Measurements from ENCODE around the gene KANSL1. TPM values are rescaled to one million over a fixed set of nuclear protein-coding genes. Genes with fewer than 3 reads are reported as not detected.

Gene KANSL1
- total RNA-seq, 1 donor from 2014 or later: 124 TPM

DNA sequence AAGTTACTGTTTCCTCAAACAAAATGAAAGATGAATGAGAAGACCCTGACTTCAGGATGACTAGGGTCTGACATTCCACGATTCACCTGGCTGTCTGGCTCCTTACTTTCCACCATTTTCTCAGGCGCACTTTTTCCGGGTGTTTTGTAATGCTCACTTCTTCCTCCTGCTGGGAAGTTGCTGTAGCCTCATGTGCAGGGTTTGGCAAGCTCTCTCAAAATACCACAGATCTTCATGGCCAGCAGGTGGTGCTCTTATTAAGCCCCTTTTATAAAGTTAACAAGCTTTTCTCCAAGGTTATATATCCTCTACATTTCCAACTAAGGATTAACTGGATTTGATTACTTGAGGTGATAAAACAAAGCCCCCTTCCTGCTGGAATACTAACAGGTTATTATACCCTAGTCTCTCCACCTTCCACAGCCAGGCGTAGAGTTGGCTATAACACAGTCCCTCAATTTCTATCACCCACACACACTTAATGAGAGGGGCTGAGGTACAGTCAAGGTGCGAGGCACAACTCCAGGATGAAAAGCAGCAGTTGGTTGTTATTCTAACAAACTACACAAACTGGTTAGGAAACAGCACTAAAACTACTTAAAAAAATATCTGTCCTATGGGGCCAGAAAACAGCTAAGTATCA lies 148.8 kb downstream of the KANSL1 start:
- intact Hi-C loops (cut with micrococcal nuclease): loop anchor here (1.0 kb wide), 3 partner anchors 42 to 169 kb away; no protein-coding TSS in a partner anchor

DNA sequence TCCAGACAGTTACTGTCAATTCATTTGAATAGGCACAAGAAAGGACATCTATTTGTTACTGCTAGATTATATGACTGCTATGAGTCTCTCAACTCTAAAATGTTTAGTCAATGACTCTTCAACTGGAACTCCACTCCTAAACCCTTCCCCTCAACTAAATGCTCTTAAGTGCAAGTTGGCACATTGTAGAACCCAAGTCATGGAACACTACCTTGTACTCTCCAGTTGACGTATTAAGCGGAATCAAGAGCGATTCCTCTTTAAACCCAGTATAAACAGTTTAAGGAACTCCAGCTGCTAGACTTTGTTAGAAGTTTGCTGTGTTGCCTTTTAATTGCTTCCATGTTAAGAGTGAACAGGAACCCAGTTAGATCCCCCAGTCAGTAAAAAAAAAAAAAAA lies 149.6 kb downstream of the KANSL1 start:
- intact Hi-C loops (cut with micrococcal nuclease): loop anchor here (1.0 kb wide), 3 partner anchors 41 to 170 kb away; no protein-coding TSS in a partner anchor

DNA sequence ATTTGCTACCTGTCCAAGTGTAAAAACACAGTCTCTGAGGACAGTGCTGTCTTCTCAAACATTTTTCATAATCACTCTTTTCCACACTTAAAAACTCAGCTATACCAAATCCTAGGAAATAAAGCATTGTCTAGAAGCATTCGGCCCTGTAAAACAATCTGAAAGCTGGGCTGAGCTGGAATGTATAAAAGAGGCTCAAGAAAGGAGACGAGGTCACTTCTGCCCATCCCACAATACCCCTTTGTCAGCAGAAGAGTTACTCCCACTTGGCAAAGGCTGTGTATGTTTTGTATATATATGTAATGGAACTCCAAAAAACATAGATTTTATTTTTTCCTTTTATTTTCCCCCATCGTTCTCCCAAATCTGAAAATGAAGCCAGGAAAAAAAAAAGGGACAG lies 150.3 kb downstream of the KANSL1 start:
- intact Hi-C loops (cut with micrococcal nuclease): no loop called here

DNA sequence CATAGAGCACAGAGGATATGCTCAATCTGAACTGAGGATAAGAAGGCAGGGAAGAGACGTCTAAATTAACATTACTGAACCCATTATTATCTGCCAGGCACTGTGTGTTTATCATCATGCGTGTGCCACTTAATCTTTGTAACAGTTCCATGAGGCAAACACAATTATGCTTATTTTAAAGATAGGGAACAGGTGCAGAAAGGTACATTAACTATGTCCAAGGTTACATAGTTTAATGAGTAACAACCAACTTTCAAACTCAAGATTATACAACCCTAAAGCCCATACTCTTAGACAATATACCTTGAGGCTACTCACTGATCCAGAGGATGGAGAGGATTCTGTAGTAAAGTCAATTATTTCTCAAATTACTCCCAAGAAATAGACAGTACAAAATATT lies 151.0 kb downstream of the KANSL1 start:
- intact Hi-C loops (cut with micrococcal nuclease): no loop called here

DNA sequence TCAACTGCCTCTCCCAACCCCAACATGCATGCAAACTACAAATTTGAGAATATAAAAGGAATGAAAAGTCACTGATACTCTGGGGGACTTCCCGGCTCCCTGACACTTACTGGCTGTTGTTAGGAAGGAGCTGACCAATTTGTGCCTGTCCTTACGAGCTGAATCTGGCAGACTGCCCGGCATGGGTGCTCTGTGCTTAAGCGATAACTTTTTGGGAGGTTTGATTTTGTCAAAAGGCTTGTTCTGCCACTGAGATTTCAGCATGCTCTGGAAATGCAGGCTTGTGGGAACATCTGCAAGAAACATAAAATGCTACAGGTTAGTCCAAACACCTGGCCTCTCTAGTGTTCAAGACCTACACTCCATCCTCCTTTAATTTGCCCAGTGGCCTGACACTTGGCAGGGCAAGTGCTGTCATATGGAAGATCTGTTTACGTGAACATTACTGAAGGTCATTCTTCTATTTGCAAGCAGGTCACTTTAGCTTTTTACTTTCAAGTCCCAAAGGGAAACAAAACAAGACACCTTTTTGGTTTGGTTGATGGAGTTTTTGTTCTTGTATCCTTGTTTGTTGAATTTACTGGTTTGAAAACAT lies 153.5 kb downstream of the KANSL1 start:
- intact Hi-C loops (cut with micrococcal nuclease): no loop called here

DNA sequence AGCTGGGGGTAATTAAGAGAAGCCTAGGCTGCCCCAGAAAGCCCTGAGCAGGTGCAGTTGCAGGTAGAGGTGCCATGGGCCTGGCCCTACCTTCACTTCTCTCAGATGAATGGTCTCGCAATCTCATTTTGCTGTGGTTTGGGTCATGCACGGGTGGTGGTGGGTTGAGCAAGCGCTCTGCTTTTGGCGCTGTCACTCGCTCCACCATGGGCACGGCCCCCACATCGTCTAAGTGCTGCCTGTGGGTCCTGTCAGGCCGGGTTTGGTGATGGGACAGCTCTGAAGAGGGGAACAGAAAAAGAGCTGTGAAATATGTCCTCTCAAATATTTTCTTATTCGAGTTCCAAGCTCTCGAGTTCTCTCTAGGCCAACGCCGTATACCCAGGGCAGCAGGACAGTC lies 154.3 kb downstream of the KANSL1 start:
- intact Hi-C loops (cut with micrococcal nuclease): no loop called here

DNA sequence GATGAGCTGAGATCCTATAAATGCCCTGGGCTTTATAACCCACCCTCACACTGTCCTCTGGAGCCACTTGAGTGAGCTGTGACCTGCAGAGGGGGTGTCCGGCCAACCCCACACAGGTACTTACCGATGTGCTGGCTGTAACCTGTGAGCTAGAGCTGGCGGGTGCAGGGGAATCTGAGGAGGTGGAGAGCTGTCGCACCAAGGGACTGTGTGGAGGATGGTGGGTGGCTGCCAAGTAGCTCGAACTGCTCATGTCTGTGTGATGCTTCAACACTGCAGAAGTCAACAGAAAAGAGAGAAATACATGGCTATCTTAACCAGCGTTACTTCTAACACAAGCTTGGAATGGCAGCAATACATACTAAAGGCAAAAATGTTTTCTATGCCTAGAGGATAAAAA lies 154.8 kb downstream of the KANSL1 start:
- intact Hi-C loops (cut with micrococcal nuclease): no loop called here

DNA sequence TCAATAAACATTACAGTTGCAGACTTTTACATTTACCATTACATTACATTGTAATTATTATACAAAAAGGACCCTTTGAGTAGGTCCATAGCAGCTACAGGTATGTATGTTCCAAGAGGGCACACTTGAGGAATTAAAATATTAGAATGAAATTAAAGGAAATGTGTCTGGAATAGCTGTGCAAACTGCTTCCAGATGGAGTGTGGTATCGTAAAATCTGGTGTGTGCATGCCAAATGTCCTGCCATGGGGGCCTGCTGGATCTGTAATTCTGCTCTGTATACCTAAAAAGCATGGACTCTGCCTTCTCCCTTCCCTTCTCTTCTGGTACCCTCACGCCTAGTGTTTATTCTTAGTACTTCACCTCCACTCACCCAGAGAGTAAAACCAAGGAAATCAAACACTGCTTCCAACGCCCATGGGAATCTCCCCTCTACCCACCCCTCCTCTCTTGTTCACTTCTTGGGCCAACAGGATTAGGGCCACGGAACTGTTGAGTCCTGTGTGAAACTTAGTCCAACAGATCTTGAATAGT lies 155.4 kb downstream of the KANSL1 start:
- intact Hi-C loops (cut with micrococcal nuclease): no loop called here

DNA sequence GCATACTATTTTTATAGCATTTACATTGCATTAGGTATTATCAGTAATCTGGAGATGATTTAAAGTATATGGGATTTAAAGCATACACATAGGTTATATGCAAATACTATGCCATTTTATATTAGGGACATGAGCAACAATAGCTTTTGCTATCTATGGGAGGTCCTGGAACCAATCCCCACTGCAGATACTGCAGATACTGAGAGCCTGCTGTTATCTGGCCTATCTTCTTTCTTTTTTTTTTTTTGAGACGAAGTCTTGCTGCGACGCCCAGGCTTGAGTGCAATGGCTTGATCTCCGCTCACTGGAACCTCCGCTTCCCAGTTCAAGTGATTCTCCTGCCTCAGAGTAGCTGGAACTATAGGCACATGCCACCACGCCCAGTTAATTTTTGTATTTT lies 156.7 kb downstream of the KANSL1 start:
- intact Hi-C loops (cut with micrococcal nuclease): no loop called here

DNA sequence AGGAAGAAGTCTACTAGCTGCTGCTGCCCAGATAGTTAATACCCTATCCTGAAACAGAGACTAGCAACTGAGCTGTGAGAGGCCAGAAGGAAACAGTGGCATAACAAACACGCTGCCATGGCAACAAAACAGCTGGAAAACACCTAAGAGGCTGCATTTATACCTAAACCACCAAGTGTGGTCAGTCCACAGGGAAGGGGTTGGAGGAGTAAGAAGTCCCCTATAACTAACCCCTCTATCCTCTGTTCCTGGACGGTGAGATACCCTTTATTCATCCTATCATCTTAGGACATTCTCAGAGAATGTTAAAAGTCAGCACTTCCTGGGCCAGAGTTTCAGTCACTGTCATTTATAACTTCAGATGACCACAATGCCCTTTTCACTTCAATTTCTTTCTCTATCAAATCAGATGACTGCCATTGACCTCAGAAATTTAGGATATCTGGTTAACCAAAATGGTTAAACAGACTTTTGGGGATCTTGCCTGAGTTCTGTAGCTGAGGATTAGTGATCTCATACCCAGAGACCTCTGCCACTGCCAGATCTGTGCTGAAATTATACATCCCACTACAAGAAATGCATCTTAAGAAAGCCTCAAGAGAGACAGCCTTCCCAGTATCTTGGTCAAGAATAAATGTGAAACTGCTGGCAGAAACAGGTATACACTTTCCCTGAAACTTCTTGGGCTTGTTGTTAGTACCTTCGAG lies 158.0 kb downstream of the KANSL1 start:
- intact Hi-C loops (cut with micrococcal nuclease): no loop called here

DNA sequence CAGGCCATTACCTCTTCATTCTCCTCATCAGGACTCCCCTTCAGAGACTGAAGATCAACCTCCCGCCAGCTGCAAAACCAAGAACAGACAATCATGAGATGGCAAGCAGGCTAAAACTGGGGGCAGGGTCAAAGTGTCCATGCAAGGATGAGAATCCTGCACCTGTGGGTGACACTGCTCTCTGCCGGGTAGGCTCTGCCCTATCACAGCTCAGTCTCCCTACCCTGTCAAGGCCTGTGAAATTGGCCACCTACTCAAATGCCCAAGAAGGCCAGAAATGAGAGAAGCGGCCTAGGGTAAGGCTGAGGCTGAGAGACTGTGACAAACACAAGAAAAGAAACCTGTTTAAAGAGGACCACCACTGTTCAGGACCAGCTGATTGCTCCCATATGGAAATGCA lies 159.8 kb downstream of the KANSL1 start:
- intact Hi-C loops (cut with micrococcal nuclease): no loop called here

DNA sequence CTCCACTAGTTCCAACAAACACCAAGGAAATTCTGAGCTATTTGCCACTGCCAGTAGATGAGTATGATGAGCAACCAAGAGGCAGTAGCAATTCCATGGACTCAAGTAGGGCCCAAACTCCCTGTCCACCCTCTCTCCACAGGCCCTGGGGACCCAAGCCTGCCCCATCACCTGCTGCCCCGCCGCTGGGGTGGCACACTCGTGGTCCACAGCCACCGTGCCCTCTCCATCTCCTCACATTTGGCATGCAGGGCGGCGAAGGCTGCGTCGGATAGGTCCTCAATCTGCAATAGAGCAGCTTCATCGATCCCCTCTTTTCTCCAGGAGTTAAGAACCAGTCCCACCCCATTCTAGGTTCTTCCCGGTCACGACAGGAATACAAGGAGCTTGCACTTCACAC lies 160.3 kb downstream of the KANSL1 start:
- intact Hi-C loops (cut with micrococcal nuclease): no loop called here

DNA sequence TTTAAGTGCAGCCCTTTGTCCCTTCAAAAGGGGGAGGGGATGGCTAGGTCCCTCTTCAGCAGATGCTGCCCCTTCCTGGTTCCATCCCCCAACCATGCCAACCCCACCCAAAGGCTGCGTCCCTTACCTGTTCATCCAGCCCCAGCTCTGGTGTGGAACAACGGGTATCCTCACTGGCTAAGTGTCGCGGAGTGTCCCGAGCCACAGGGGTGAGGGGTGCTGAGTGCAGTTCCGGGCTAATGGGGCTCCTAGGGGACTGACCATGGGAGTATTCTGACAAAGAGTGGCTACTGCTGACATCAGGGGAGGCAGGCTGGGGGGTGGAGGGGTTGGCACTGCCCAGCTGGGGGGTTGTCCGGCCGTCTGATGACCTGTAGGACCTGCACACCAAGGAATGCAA lies 161.3 kb downstream of the KANSL1 start:
- intact Hi-C loops (cut with micrococcal nuclease): no loop called here

DNA sequence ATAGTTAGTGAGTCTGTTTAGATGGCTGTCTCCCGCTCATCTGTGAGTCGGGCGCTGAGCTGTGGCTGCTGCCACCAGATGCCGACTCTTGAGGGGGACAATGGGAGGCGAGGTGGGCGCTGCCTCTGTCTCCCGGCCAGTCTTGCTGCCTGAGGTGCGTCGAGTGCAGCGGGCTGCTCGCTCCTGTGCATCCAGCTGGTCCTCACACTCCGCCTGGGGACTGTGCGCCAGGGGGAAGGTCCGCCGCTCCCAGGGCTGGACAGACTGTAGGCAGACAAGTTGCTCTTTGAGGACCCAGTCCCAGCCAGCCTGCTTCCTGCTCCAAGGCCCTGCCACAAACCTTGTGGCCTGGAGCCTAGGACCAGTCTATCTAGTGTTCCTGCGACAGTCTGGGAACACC lies 161.8 kb downstream of the KANSL1 start:
- intact Hi-C loops (cut with micrococcal nuclease): no loop called here

DNA sequence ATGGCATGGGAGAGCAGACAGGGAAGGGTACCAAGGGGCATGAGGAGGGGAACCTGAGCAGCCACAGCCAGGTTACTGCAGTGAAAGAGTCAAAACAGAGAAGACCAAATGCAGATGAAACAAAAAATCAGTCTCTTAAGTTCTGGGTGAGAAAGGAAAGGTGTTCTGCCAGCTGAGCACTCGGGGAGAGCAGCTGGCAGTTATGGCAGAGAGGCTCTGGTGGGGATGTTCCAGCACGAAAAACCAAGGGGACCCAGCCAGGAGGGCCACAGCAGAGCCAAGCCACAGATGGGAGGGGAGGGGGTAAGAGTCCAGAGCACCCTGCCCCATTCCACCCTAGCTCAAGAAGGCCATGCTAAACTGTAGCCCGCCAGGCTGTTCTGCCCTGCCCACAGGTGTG lies 162.5 kb downstream of the KANSL1 start:
- intact Hi-C loops (cut with micrococcal nuclease): no loop called here

DNA sequence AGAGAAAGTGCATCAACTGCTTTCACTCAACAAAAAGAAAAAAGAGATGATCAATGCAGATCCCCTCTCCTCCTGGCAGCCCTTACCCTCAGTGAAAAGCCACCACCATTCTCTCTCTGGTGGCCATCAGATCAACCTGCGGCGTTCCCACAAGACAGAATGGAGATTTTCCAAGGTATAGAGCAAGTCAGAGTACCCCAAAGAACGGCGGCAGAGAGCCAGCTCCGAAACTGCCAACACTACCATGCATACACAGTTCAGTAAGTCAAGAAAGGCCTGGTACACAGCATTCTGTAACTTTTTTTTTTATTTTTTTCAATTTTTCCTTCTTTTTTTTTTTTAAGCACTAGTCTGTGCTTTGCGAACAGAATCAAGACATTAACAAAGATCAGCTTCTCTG lies 163.6 kb downstream of the KANSL1 start:
- intact Hi-C loops (cut with micrococcal nuclease): no loop called here

DNA sequence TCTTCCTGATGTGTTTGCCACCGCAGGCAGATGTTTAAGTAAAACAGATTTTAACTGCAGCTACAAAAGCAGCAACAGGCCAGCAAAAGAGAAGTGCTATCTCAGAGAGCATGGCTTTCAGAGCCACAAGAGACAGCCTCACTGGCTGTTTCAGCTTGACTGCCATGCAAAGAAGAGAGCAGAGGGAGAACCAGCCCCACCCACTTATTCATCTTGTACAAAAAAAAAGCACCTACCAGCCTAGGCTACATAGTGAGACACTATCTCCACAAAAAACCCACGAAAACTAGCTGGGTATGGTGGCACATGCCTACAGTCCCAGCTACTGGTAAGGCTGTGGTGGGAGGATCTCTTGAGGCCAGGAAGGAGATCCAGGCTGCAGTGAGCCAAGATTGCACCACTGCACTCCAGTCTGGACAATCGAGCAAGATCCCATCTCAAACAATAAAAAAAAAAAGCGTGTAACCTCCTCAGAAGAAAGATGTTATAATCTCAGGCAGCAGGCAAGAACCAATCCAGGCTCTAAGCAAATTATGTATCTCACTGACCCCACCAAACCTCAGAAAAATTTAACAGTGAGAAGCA lies 164.2 kb downstream of the KANSL1 start:
- intact Hi-C loops (cut with micrococcal nuclease): no loop called here

DNA sequence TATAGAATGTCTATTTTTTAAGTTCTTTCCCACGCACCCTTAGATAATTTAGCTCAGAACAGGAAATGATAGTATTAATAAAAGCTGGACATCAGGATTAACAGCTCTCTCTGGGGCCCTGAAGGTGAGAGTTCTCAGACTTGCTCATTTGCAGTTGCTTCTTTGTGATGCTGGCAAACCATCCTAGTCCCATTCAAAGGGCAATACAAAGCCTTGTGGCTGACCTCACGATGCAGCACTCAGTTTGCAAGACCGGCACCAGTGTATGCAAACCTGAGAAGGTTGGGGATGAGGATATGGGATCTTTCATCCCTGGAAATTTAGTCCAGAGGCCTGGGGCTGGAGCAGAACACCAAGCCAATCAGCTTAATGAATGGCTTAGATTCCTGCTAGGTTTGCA lies 164.9 kb downstream of the KANSL1 start:
- intact Hi-C loops (cut with micrococcal nuclease): no loop called here

DNA sequence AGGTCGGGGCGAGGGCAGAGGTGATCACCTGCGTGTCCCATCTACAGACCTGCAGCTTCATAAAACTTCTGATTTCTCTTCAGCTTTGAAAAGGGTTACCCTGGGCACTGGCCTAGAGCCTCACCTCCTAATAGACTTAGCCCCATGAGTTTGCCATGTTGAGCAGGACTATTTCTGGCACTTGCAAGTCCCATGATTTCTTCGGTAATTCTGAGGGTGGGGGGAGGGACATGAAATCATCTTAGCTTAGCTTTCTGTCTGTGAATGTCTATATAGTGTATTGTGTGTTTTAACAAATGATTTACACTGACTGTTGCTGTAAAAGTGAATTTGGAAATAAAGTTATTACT lies 165.3 kb downstream of the KANSL1 start:
- intact Hi-C loops (cut with micrococcal nuclease): no loop called here

DNA sequence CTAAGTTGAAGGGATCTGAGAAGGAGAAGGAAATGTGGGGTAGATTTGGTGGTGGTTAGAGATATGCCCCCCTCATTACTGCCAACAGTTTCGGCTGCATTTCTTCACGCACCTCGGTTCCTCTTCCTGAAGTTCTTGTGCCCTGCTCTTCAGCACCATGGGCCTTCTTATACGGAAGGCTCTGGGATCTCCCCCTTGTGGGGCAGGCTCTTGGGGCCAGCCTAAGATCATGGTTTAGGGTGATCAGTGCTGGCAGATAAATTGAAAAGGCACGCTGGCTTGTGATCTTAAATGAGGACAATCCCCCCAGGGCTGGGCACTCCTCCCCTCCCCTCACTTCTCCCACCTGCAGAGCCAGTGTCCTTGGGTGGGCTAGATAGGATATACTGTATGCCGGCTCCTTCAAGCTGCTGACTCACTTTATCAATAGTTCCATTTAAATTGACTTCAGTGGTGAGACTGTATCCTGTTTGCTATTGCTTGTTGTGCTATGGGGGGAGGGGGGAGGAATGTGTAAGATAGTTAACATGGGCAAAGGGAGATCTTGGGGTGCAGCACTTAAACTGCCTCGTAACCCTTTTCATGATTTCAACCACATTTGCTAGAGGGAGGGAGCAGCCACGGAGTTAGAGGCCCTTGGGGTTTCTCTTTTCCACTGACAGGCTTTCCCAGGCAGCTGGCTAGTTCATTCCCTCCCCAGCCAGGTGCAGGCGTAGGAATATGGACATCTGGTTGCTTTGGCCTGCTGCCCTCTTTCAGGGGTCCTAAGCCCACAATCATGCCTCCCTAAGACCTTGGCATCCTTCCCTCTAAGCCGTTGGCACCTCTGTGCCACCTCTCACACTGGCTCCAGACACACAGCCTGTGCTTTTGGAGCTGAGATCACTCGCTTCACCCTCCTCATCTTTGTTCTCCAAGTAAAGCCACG lies 165.9 kb downstream of the KANSL1 start:
- intact Hi-C loops (cut with micrococcal nuclease): no loop called here
